CD14-positive monocyte (primary cell): ENCODE results near the gene RASGRF2. TPM values are rescaled to one million over a fixed set of nuclear protein-coding genes. Genes with fewer than 3 reads are reported as not detected.

Source experiments
- DNase-seq, 3 donors: peaks; one replicate each; pipeline ENCODE4 v3.0.0-alpha.2; 2011 to 2022
- H2AFZ ChIP-seq: 2 replicates; pipeline ENCODE4 v1.6.0; 2012; ENCODE audit warnings: mild to moderate bottlenecking, low read depth, low read length, inconsistent platforms; ENCODE audit not compliant: insufficient read depth, poor library complexity, severe bottlenecking
- H3K27ac ChIP-seq, 2 donors: 1 replicate in 1 of 2; 2 replicates in 1 of 2; pipeline ENCODE4 v1.5.1; 2012 to 2013; ENCODE audit warnings: low read length in 2 of 2, control low read depth in 1 of 2, inconsistent platforms in 1 of 2, low read depth in 1 of 2, mild to moderate bottlenecking in 1 of 2
- H3K27me3 ChIP-seq, 2 donors: one replicate each; pipeline versions ENCODE4 v1.6.0 to v1.6.1; 2011 to 2013; ENCODE audit warnings: low read length in 2 of 2; ENCODE audit not compliant: control insufficient read depth in 2 of 2, insufficient read depth in 2 of 2
- H3K36me3 ChIP-seq, 2 donors: replicated peaks in 1 of 2; 1 replicate in 1 of 2; 2 replicates in 1 of 2; pipeline versions ENCODE4 v1.5.1 to v1.6.1; 2012 to 2013; ENCODE audit warnings: low read length in 2 of 2, control low read depth in 1 of 2, inconsistent platforms in 1 of 2, mild to moderate bottlenecking in 1 of 2; ENCODE audit not compliant: insufficient read depth in 2 of 2, control insufficient read depth in 1 of 2
- H3K4me1 ChIP-seq, 2 donors: 1 replicate in 1 of 2; 2 replicates in 1 of 2; pipeline versions ENCODE4 v1.5.1 to v1.6.1; 2012 to 2013; ENCODE audit warnings: low read length in 2 of 2, control low read depth in 1 of 2, inconsistent platforms in 1 of 2, mild to moderate bottlenecking in 1 of 2, moderate library complexity in 1 of 2; ENCODE audit not compliant: insufficient read depth in 2 of 2, control insufficient read depth in 1 of 2
- H3K4me2 ChIP-seq: replicated peaks from 2 replicates; pipeline ENCODE3; 2012; ENCODE audit warnings: low read length, moderate library complexity, mild to moderate bottlenecking; ENCODE audit not compliant: poor library complexity, severe bottlenecking; ENCODE audit errors: extremely low read depth
- H3K4me3 ChIP-seq, 3 experiments: fragments of 200-600 bp in 1 of 3; sonication (generic) in 1 of 3; replicated peaks in 1 of 3; 1 replicate in 2 of 3; 2 replicates in 1 of 3; pipeline ENCODE4 v1.5.1; 2011 to 2013; ENCODE audit warnings: low read length in 3 of 3, mild to moderate bottlenecking in 3 of 3, control low read depth in 2 of 3, low read depth in 2 of 3, inconsistent platforms in 1 of 3, moderate library complexity in 1 of 3
- H3K79me2 ChIP-seq: 2 replicates; pipeline ENCODE4 v1.6.0; 2012; ENCODE audit warnings: mild to moderate bottlenecking, control low read depth, inconsistent platforms, low read length, moderate library complexity; ENCODE audit not compliant: insufficient read depth
- H3K9ac ChIP-seq: 2 replicates; pipeline ENCODE4 v1.6.0; 2017; ENCODE audit warnings: low read length, mild to moderate bottlenecking; ENCODE audit not compliant: insufficient read depth, poor library complexity, severe bottlenecking
- H3K9me3 ChIP-seq, 2 donors: replicated peaks in 1 of 2; 1 replicate in 1 of 2; 2 replicates in 1 of 2; pipeline versions ENCODE4 v1.5.1 to v1.6.1; 2012 to 2013; ENCODE audit warnings: low read length in 2 of 2, control low read depth in 1 of 2; ENCODE audit not compliant: control insufficient read depth in 1 of 2, insufficient read depth in 1 of 2
- H4K20me1 ChIP-seq: 2 replicates; pipeline ENCODE4 v1.6.0; 2012; ENCODE audit warnings: mild to moderate bottlenecking, low read length, control low read depth, moderate library complexity; ENCODE audit not compliant: insufficient read depth
- H3K27ac Mint-ChIP-seq, 7 donors: one replicate each; pipeline ENCODE4 v1.8.0; 2020; ENCODE audit warnings: mild to moderate bottlenecking in 7 of 7, mixed read lengths in 7 of 7, moderate library complexity in 6 of 7, inconsistent platforms in 2 of 7
- H3K27me3 Mint-ChIP-seq, 3 donors: one replicate each; pipeline ENCODE4 v1.8.0; 2021 to 2022; ENCODE audit warnings: low read depth in 3 of 3, mild to moderate bottlenecking in 3 of 3, mixed read lengths in 3 of 3, moderate library complexity in 3 of 3, inconsistent platforms in 1 of 3
- H3K36me3 Mint-ChIP-seq, 2 donors: one replicate each; pipeline ENCODE4 v1.8.0; 2020; ENCODE audit warnings: mixed read lengths in 2 of 2, inconsistent platforms in 1 of 2, mild to moderate bottlenecking in 1 of 2
- H3K4me1 Mint-ChIP-seq: one replicate; pipeline ENCODE4 v1.8.0; 2020; ENCODE audit warnings: mild to moderate bottlenecking, mixed read lengths
- H3K4me3 Mint-ChIP-seq, 2 donors: one replicate each; pipeline ENCODE4 v1.8.0; 2020; ENCODE audit warnings: mild to moderate bottlenecking in 2 of 2, mixed read lengths in 2 of 2, moderate library complexity in 1 of 2
- H3K9me3 Mint-ChIP-seq, 7 donors: one replicate each; pipeline ENCODE4 v1.8.0; 2020 to 2022; ENCODE audit warnings: mixed read lengths in 7 of 7, mild to moderate bottlenecking in 6 of 7, moderate library complexity in 6 of 7, inconsistent platforms in 2 of 7
- WGBS: methylation state at CpG from one replicate; pipeline ENCODE4 v1.1.5; 2013; ENCODE audit warnings: missing lambda C conversion rate; ENCODE audit not compliant: insufficient coverage; 5-methylcytosine and 5-hydroxymethylcytosine counted together
- intact Hi-C, 2 donors: fragments of 100-400 bp; cut with micrococcal nuclease; formaldehyde crosslinking; loops; one replicate each; pipeline versions ENCODE4 v1.15.0 to v1.15.1; 2023
- polyA plus RNA-seq, 3 donors: library from polyadenylated mRNA; depleted of rRNA in 1 of 3; unstranded in 2 of 3; stranded (reverse) in 1 of 3; fragments of 300-500 nt in 2 of 3; fragments of >200 nt in 1 of 3; fragmentation: Illumina TruSeq in 2 of 3; gene quantifications; 1 replicate in 2 of 3; 2 replicates in 1 of 3; pipeline ENCODE4 v1.2.3, GENCODE V29; 2012 to 2021
- TF ChIP-seq, protein P1 (sequence below): fragments of 200-600 bp; IDR thresholded peaks from one replicate; pipeline ENCODE4 v1.8.0; 2022; ENCODE audit warnings: antibody characterized with exemption, mild to moderate bottlenecking

RASGRF2 gene
- polyA plus RNA-seq, 3 donors = 0.01 to 0.02 TPM; not detected in 1

DNA sequence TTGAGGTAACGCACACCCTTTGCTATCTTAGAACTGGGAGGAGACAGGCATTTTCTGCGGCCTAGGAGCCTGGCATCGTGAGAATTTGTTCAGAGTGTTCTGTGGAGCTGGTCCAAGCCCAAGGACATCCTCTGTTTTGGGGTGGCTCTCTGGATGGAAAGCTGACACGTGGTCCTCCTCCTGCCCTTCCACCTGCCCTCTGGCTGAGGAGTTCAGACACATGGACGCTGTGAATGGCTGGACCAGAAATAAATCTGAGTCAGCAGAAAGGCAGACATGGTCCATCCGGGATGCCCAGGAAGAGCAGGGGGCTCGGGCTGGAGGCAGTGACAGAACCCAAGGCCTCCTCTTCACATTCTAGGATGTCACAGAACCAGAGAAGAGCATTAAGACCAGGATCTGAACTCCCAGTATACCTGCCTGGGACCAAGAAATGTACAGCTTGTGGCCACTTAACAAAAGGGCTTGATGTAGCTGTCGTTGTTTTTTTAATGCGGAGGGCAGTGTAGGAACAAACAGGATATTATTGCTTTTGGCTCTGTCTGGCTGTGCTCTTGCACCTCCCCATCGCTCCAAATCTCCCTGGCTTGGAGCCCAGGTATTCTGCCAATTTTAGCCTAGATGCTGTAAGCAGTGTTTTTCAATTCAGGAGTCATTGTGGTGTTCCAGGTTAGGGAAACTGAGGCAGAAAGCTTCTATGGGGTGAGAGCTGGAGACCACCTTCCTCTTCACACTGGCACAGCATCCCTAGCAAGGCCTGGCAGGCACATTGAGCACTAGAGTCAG is 275.3 kb downstream of the RASGRF2 start:
- no peaks in the 10 kb centered on the region for H3K9me3 ChIP-seq
- peaks cover 3 to 22% (median 9%) of the 10 kb centered on the region in 3 donors for H3K27me3 Mint-ChIP-seq
- 94% methylated on average over 10 of the region's 10 CpGs for WGBS
- no peak overlapping the region for H3K27ac ChIP-seq
- no peak overlapping the region for H3K4me3 Mint-ChIP-seq
- H3K36me3 ChIP-seq = no peaks in the 10 kb centered on the region
- no peaks in the 10 kb centered on the region for H3K36me3 Mint-ChIP-seq
- H3K4me3 ChIP-seq = no peak overlapping the region
- H4K20me1 ChIP-seq = no peaks in the 10 kb centered on the region
- peaks cover 0 to 1% (median 0%) of the 10 kb centered on the region in 7 donors for H3K9me3 Mint-ChIP-seq
- H3K27ac Mint-ChIP-seq = no peak overlapping the region
- no peak for DNase-seq
- H3K27me3 ChIP-seq = peaks cover 0 to 5% of the 10 kb centered on the region in 2 donors
- no peak overlapping the region for H3K9ac ChIP-seq
- no peak overlapping the region for H3K4me2 ChIP-seq
- intact Hi-C loops = no loop called here
- no peaks in the 10 kb centered on the region for H3K79me2 ChIP-seq
- H3K4me1 ChIP-seq = no peaks in the 10 kb centered on the region
- H3K4me1 Mint-ChIP-seq = peaks cover 9% of the 10 kb centered on the region
- TF ChIP-seq, protein P1, sequence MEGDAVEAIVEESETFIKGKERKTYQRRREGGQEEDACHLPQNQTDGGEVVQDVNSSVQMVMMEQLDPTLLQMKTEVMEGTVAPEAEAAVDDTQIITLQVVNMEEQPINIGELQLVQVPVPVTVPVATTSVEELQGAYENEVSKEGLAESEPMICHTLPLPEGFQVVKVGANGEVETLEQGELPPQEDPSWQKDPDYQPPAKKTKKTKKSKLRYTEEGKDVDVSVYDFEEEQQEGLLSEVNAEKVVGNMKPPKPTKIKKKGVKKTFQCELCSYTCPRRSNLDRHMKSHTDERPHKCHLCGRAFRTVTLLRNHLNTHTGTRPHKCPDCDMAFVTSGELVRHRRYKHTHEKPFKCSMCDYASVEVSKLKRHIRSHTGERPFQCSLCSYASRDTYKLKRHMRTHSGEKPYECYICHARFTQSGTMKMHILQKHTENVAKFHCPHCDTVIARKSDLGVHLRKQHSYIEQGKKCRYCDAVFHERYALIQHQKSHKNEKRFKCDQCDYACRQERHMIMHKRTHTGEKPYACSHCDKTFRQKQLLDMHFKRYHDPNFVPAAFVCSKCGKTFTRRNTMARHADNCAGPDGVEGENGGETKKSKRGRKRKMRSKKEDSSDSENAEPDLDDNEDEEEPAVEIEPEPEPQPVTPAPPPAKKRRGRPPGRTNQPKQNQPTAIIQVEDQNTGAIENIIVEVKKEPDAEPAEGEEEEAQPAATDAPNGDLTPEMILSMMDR = no peak
- H2AFZ ChIP-seq = no peak overlapping the region

DNA sequence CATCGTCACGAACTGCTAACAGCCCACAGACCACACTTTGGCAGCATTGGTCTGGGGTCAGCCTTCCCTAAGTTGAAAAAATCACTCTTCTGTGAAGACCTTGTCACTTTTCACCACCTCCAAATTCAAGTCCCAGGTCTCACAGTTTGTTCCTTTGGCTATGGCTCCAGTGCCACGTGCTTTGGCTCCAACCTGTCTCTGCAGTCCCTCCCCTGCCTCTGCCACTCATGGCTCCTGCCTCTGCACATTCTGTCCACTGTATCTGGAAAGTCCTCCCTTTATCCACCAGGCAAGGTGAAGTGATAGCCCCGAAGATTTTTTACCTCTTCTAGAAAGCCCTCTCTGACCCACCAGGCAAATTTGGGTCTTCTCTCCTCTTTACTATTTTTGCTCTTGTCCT is 278.3 kb downstream of the RASGRF2 start:
- Mint-ChIP-seq H3K27ac (no peak overlapping the region), H3K9me3 (peaks cover 0 to 1% (median 0%) of the 10 kb centered on the region in 7 donors), H3K27me3 (peaks cover 2 to 7% (median 2%) of the 10 kb centered on the region in 3 donors), H3K4me1 (peaks cover under 1% of the 10 kb centered on the region), H3K4me3 (no peak overlapping the region), H3K36me3 (peaks cover 0 to 2% of the 10 kb centered on the region in 2 donors)
- Histone ChIP-seq H3K4me1 (no peaks in the 10 kb centered on the region), H3K9ac (no peak overlapping the region), H3K9me3 (no peaks in the 10 kb centered on the region), H4K20me1 (no peaks in the 10 kb centered on the region), H3K27ac (no peak overlapping the region), H3K4me3 (no peak overlapping the region), H3K79me2 (no peaks in the 10 kb centered on the region), H3K27me3 (no peaks in the 10 kb centered on the region), H3K36me3 (no peaks in the 10 kb centered on the region), H3K4me2 (no peak overlapping the region), H2AFZ (no peak overlapping the region)
- intact Hi-C loops = no loop called here
- no peak for DNase-seq
- TF ChIP-seq, protein P1 = no peak
- 100% methylated on average over 3 of the region's 4 CpGs for WGBS
